Measurements from ENCODE around the gene NFIA.

- TF ChIP-seq, protein P1, sequence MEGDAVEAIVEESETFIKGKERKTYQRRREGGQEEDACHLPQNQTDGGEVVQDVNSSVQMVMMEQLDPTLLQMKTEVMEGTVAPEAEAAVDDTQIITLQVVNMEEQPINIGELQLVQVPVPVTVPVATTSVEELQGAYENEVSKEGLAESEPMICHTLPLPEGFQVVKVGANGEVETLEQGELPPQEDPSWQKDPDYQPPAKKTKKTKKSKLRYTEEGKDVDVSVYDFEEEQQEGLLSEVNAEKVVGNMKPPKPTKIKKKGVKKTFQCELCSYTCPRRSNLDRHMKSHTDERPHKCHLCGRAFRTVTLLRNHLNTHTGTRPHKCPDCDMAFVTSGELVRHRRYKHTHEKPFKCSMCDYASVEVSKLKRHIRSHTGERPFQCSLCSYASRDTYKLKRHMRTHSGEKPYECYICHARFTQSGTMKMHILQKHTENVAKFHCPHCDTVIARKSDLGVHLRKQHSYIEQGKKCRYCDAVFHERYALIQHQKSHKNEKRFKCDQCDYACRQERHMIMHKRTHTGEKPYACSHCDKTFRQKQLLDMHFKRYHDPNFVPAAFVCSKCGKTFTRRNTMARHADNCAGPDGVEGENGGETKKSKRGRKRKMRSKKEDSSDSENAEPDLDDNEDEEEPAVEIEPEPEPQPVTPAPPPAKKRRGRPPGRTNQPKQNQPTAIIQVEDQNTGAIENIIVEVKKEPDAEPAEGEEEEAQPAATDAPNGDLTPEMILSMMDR (IDR thresholded peaks at IDR 0.05) = no peak
- no peak for TF ChIP-seq POLR2A (IDR thresholded peaks at IDR 0.05)
Measured at GRCh38 chr1:61490924-61491323, 408.6 kb downstream of the NFIA start.
